H1 (cell line): ENCODE measurements around the gene SCARB1. TPM values are rescaled to one million over a fixed set of nuclear protein-coding genes. Genes with fewer than 3 reads are reported as not detected.

Experiments used
- CTCF ChIA-PET: fragments of 300-600 bp; sonication (Branson Sonifier 250); formaldehyde crosslinking; loops from one replicate; lab custom pipeline; 2021; ENCODE audit not compliant: partially characterized antibody; lab: Charles Lee
- POLR2A ChIA-PET: fragments of 300-600 bp; sonication (Branson Sonifier 250); formaldehyde crosslinking; loops from one replicate; lab custom pipeline; 2021; ENCODE audit warnings: inconsistent platforms; ENCODE audit not compliant: partially characterized antibody; lab: Charles Lee
- DNase-seq, 2 experiments: peaks; one replicate each; pipeline versions ENCODE4 v3.0.0 to v3.0.0-alpha.2; 2010 to 2022; ENCODE audit warnings: low spot score in 2 of 2, low read depth in 1 of 2, mixed read lengths in 1 of 2
- FAIRE-seq: peaks from 2 replicates; lab custom pipeline; 2011; peaks lifted over from hg19 to GRCh38; lab: Jason Lieb, UNC
- H2AFZ ChIP-seq: 2 replicates; pipeline ENCODE4 v1.8.1; 2012; ENCODE audit warnings: low read length, inconsistent platforms
- H2AK5ac ChIP-seq: 2 replicates; pipeline ENCODE4 v1.6.1; 2013; ENCODE audit warnings: low read depth, low read length
- H2BK120ac ChIP-seq: replicated peaks from 2 replicates; pipeline ENCODE3; 2013; ENCODE audit warnings: low read depth, low read length, inconsistent platforms
- H2BK12ac ChIP-seq: 2 replicates; pipeline ENCODE4 v1.6.1; 2013; ENCODE audit warnings: low read depth, low read length
- H2BK15ac ChIP-seq: 2 replicates; pipeline ENCODE4 v1.6.1; 2013; ENCODE audit warnings: low read length
- H2BK20ac ChIP-seq: 2 replicates; pipeline ENCODE4 v1.6.1; 2013; ENCODE audit warnings: low read length
- H2BK5ac ChIP-seq: 2 replicates; pipeline ENCODE4 v1.6.1; 2013; ENCODE audit warnings: low read depth, low read length
- H3K14ac ChIP-seq: 2 replicates; pipeline ENCODE4 v1.6.1; 2013; ENCODE audit warnings: inconsistent platforms; ENCODE audit not compliant: insufficient read length
- H3K18ac ChIP-seq: 2 replicates; pipeline ENCODE4 v1.6.1; 2013; ENCODE audit warnings: low read length; ENCODE audit errors: extremely low read depth
- H3K23ac ChIP-seq: 2 replicates; pipeline ENCODE4 v1.6.1; 2013; ENCODE audit warnings: inconsistent platforms; ENCODE audit not compliant: insufficient read length
- H3K23me2 ChIP-seq: 2 replicates; pipeline ENCODE4 v1.6.1; 2013; ENCODE audit warnings: low read depth, low read length
- H3K27ac ChIP-seq: 2 replicates; pipeline ENCODE4 v1.6.1; 2011; ENCODE audit warnings: low read depth, low read length, inconsistent platforms
- H3K27me3 ChIP-seq, 4 experiments: replicated peaks in 1 of 4; 1 replicate in 1 of 4; 2 replicates in 3 of 4; pipeline versions ENCODE4 v1.6.1 to v1.8.1; 2011 to 2013; ENCODE audit warnings: low read length in 3 of 4, mild to moderate bottlenecking in 3 of 4, inconsistent platforms in 2 of 4, mixed read lengths in 2 of 4, moderate library complexity in 1 of 4; ENCODE audit not compliant: control insufficient read depth in 3 of 4, insufficient read depth in 3 of 4; ENCODE audit errors: extremely low read depth in 1 of 4
- H3K36me3 ChIP-seq, 4 experiments: 2 replicates each; pipeline versions ENCODE4 v1.6.1 to v1.8.1; 2011 to 2013; ENCODE audit warnings: mild to moderate bottlenecking in 4 of 4, low read length in 3 of 4, moderate library complexity in 2 of 4, control low read depth in 1 of 4, inconsistent platforms in 1 of 4; ENCODE audit not compliant: insufficient read depth in 4 of 4, control insufficient read depth in 2 of 4
- H3K4ac ChIP-seq: replicated peaks from 2 replicates; pipeline ENCODE3; 2013; ENCODE audit warnings: low read length, low read depth, mixed read lengths, inconsistent platforms; ENCODE audit not compliant: insufficient read length
- H3K4me1 ChIP-seq, 4 experiments: replicated peaks in 1 of 4; 1 replicate in 1 of 4; 2 replicates in 3 of 4; pipeline versions ENCODE4 v1.6.1 to v1.8.1; 2011 to 2013; ENCODE audit warnings: low read length in 3 of 4, inconsistent platforms in 2 of 4, mixed read lengths in 1 of 4; ENCODE audit not compliant: insufficient read depth in 4 of 4, control insufficient read depth in 3 of 4
- H3K4me2 ChIP-seq, 2 experiments: 2 replicates each; pipeline versions ENCODE4 v1.6.1 to v1.8.1; 2011 to 2013; ENCODE audit warnings: low read depth in 2 of 2, low read length in 2 of 2, control low read depth in 1 of 2, inconsistent platforms in 1 of 2, mild to moderate bottlenecking in 1 of 2; ENCODE audit not compliant: insufficient read depth in 1 of 2
- H3K4me3 ChIP-seq, 4 experiments: fragments of 200-600, 300-600 bp in 1 of 4; sonication (generic), shearing (Covaris generic), sonication (Bioruptor Twin) in 1 of 4; 2 replicates each; pipeline versions ENCODE4 v1.5.1 to v1.8.1; 2011 to 2016; ENCODE audit warnings: low read length in 4 of 4, low read depth in 3 of 4, control low read depth in 2 of 4, inconsistent platforms in 2 of 4, mild to moderate bottlenecking in 2 of 4, mixed read lengths in 1 of 4, moderate library complexity in 1 of 4; ENCODE audit not compliant: insufficient read depth in 2 of 4; ENCODE audit errors: extremely low read depth in 1 of 4
- H3K56ac ChIP-seq: replicated peaks from 2 replicates; pipeline ENCODE3; 2013; ENCODE audit warnings: low read depth, mild to moderate bottlenecking, mixed read lengths, low read length, inconsistent platforms; ENCODE audit not compliant: insufficient read length
- H3K79me1 ChIP-seq: 2 replicates; pipeline ENCODE4 v1.6.1; 2013; ENCODE audit warnings: low read depth, low read length, control low read depth
- H3K79me2 ChIP-seq, 2 experiments: 2 replicates each; pipeline versions ENCODE4 v1.6.1 to v1.8.1; 2012 to 2013; ENCODE audit warnings: low read length in 2 of 2, mild to moderate bottlenecking in 2 of 2, inconsistent platforms in 1 of 2; ENCODE audit not compliant: insufficient read depth in 2 of 2, control insufficient read depth in 1 of 2
- H3K9ac ChIP-seq, 4 experiments: replicated peaks in 1 of 4; 1 replicate in 1 of 4; 2 replicates in 3 of 4; pipeline versions ENCODE4 v1.6.1 to v1.8.1; 2011 to 2013; ENCODE audit warnings: low read depth in 3 of 4, low read length in 3 of 4, control low read depth in 2 of 4, mild to moderate bottlenecking in 2 of 4, moderate library complexity in 2 of 4, inconsistent platforms in 1 of 4; ENCODE audit errors: extremely low read depth in 1 of 4
- H3K9me3 ChIP-seq, 2 experiments: 2 replicates each; pipeline versions ENCODE4 v1.6.1 to v1.8.1; 2012 to 2013; ENCODE audit warnings: mild to moderate bottlenecking in 2 of 2, moderate library complexity in 2 of 2, control low read depth in 1 of 2, inconsistent platforms in 1 of 2, low read depth in 1 of 2, low read length in 1 of 2, mixed read lengths in 1 of 2; ENCODE audit not compliant: insufficient read depth in 2 of 2
- H4K20me1 ChIP-seq, 2 experiments: replicated peaks in 1 of 2; 2 replicates each; pipeline versions ENCODE3 to v1.8.1; 2011 to 2013; ENCODE audit warnings: inconsistent platforms in 2 of 2, low read length in 2 of 2, mild to moderate bottlenecking in 1 of 2; ENCODE audit not compliant: insufficient read depth in 2 of 2, control insufficient read depth in 1 of 2
- H4K5ac ChIP-seq: 2 replicates; pipeline ENCODE4 v1.6.1; 2013; ENCODE audit warnings: low read length, low read depth, mixed read lengths, inconsistent platforms; ENCODE audit not compliant: insufficient read length
- H4K8ac ChIP-seq: 2 replicates; pipeline ENCODE4 v1.8.0; 2013; ENCODE audit warnings: mild to moderate bottlenecking, moderate library complexity, low read length, inconsistent platforms; ENCODE audit not compliant: insufficient read depth; ENCODE audit errors: extremely low read depth
- H4K91ac ChIP-seq: replicated peaks from 2 replicates; pipeline ENCODE3; 2013; ENCODE audit warnings: low read length, mixed read lengths, inconsistent platforms; ENCODE audit not compliant: insufficient read length
- CREB1 ChIP-seq: IDR thresholded peaks from 2 replicates; pipeline ENCODE4 v1.6.1; 2012; ENCODE audit warnings: inconsistent platforms
- GTF2F1 ChIP-seq: IDR thresholded peaks from 2 replicates; pipeline ENCODE4 v1.6.1; 2012; ENCODE audit warnings: low read depth, low read length, improper control_type of control experiment, borderline replicate concordance
- WGBS, 2 experiments: shearing (Covaris generic) in 1 of 2; methylation state at CpG; one replicate each; pipeline versions ENCODE4 v1.1.6 to v1.1.7; 2013 to 2015; ENCODE audit warnings: low lambda C conversion rate in 2 of 2, mixed read lengths in 2 of 2, inconsistent platforms in 1 of 2, low coverage in 1 of 2, missing lambda C conversion rate in 1 of 2; ENCODE audit not compliant: insufficient replicate concordance in 2 of 2, insufficient coverage in 1 of 2, insufficient read length in 1 of 2; ENCODE audit errors: extremely low coverage in 1 of 2, missing lambda C conversion rate in 1 of 2; 5-methylcytosine and 5-hydroxymethylcytosine counted together
- polyA plus RNA-seq, 7 experiments: library from polyadenylated mRNA; depleted of rRNA in 3 of 7; stranded (reverse) in 5 of 7; unstranded in 2 of 7; fragments of >200 nt in 5 of 7; fragments of 200-250 nt in 2 of 7; gene quantifications; 1 replicate in 5 of 7; 2 replicates in 1 of 7; 4 replicates in 1 of 7; pipeline versions ENCODE4 v1.2.1 to v1.2.3, GENCODE V29; 2011 to 2013; ENCODE audit warnings: missing spikeins in 2 of 7, mixed read lengths in 2 of 7
- total RNA-seq: library from RNA; stranded (reverse); fragmentation: NEBNext Ultra II Directional; extraction: Animal tissue kit (Norgen Biotek cat#: 25700); gene quantifications from 2 replicates; pipeline ENCODE4 v1.2.1, GENCODE V29; 2021

The SCARB1 gene
- total and polyA plus RNA-seq, 2 of the 8 experiments (the other 6 are each of a cell fraction or from before 2014, with no cell fraction given), result 45.3 to 57.1 TPM

DNA sequence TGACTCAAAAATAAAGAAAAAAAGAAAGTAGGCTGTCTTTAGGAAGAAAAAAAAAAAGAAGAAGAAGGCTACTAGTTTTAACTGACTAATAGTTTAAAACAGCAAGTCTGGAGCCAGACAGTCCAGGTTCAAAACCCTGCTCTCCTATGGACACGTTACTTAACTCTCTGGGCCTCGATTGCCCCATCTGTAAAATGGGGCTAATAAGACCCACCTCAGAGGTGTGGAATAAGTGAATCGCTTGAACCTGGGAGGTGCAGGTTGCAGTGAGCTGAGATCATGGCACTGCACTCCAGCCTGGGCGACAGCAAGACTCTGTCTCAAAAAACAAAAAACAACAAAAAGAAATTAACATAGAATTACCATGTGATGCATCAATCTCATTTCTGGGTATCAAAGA is 10.5 kb upstream of the SCARB1 start:
- Histone ChIP-seq H3K18ac (no peak overlapping the region), H3K4me1 (peaks cover 0 to 2% (median under 1%) of the 10 kb centered on the region in 4 experiments; a peak in 3 of 7 replicates), H3K14ac (no peak overlapping the region), H3K36me3 (no peaks in the 10 kb centered on the region), H3K9ac (no peak overlapping the region), H2AFZ (no peak overlapping the region), H3K4ac (no peak overlapping the region), H3K9me3 (no peaks in the 10 kb centered on the region), H3K27me3 (no peaks in the 10 kb centered on the region), H2AK5ac (no peak overlapping the region), H3K23ac (no peak overlapping the region), H2BK20ac (no peak overlapping the region), H3K56ac (no peak overlapping the region), H3K4me2 (no peak overlapping the region), H4K5ac (no peak overlapping the region), H3K79me2 (no peaks in the 10 kb centered on the region), H2BK5ac (no peak overlapping the region), H3K27ac (no peak overlapping the region), H2BK120ac (no peak overlapping the region), H3K23me2 (peaks cover 3% of the 10 kb centered on the region; the same call in 1 of the 2 replicates), H2BK15ac (no peak overlapping the region), H3K4me3 (no peak overlapping the region), H3K79me1 (no peaks in the 10 kb centered on the region), H4K91ac (no peak overlapping the region), H2BK12ac (no peak overlapping the region), H4K8ac (no peak overlapping the region), H4K20me1 (peaks cover 0 to 2% of the 10 kb centered on the region in 2 experiments)
- CTCF ChIA-PET, result interaction anchor here (1.4 to 1.8 kb wide), 2 partner anchors 13 to 26 kb away, joined by 3 to 5 read pairs; no protein-coding TSS in a partner anchor
- 87% methylated on average over 4 of the region's 4 CpGs; no CpG with 5 or more reads in 1 of the 2 experiments for WGBS, 2 experiments
- FAIRE-seq (peak; percentile 13), DNase-seq (no peak)
- TF ChIP-seq CREB1 (no peak), GTF2F1 (no peak)
- POLR2A ChIA-PET, result interaction anchor here (1.3 to 1.6 kb wide), 2 partner anchors 8 to 10 kb away, joined by 4 to 5 read pairs; partner anchors contain the start of gene SCARB1
